ENCODE measurements around the gene SOX10. TPM values are rescaled to one million over a fixed set of nuclear protein-coding genes. Genes with fewer than 3 reads are reported as not detected.

The SOX10 gene
- total RNA-seq, 1 donor from 2014 or later: 0.34 TPM

DNA sequence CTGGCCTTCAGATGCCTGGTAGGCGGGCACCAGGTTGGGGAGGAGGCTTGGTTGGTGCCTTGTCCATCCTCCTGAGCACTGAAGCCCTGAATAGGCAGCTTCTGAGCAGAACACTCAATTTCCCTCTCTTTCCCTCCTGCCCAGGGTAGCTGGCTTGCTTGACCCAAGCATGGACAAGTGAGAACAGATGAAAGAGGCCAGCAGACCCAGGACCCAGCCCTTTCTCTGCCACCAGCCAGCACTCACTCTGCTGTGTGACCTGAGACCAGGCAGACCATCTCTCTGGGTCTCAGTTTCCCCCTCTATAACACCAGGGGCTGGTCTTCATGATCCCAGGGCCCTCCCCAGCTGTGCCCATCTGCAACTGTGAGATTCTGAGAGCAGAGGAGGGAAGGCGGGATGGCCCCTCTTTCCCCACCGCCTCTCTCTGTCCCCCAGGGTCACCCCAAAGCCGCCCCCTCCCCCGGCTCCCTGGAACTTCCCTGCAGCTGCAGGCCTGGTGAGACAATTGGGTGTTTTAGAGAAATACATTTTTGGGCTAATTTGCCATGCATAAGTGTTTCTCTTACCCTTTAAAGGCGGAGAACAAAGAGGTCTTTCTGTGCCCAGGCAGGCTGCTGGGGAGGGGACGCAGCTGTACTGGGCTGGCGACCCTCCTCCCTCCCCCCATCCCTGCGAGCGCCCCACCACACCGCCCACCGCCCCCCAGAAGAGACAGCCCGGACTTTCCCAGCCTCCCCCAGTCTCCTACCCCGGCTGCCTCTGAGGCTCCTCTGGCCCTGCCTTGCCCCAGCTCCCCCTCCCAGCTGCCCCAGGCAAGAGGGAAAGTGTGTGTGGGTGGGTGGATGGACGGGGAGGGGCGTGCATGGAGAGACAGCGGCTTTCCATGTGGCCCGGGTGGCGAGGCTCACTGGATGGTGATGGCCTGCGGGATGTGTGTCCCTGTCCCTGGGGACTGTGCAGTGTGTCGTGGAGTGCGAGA lies 42.1 kb upstream of the SOX10 start:
- H3K36me3 Mint-ChIP-seq (ENCODE audit: low read depth, unreplicated experiment): no peaks in the 10 kb centered on the region
- Histone ChIP-seq H4K20me1 (ENCODE audit: insufficient read depth, low read length) (no peaks in the 10 kb centered on the region), H3K4me1 (ENCODE audit: insufficient read depth, low read length) (peaks cover 14% of the 10 kb centered on the region), H3K27me3 (ENCODE audit: insufficient read depth, low read length) (peaks cover 3% of the 10 kb centered on the region), H3K36me3 (ENCODE audit: insufficient read depth, low read length) (no peaks in the 10 kb centered on the region), H3K27ac (ENCODE audit: low read depth, low read length) (no peak overlapping the region), H3K9me3 (ENCODE audit: insufficient read depth, low read depth, low read length) (no peaks in the 10 kb centered on the region), H3K9ac (ENCODE audit: low read length) (no peak overlapping the region), H3K4me2 (ENCODE audit: low read length) (no peak overlapping the region), H3K79me2 (ENCODE audit: insufficient read depth, low read length) (no peaks in the 10 kb centered on the region), H2AFZ (ENCODE audit: low read depth, low read length) (no peak overlapping the region), H3K4me3 (ENCODE audit: insufficient read depth, low read depth, low read length) (no peak overlapping the region)
- H3K4me3 Mint-ChIP-seq (ENCODE audit: unreplicated experiment): no peak overlapping the region
- H3K27ac Mint-ChIP-seq (ENCODE audit: unreplicated experiment): no peak overlapping the region
- H3K4me1 Mint-ChIP-seq (ENCODE audit: low read depth, unreplicated experiment): peaks cover 18% of the 10 kb centered on the region
- DNase-seq (ENCODE audit: low read depth): no peak
- peaks cover 4% of the 10 kb centered on the region for H3K9me3 Mint-ChIP-seq (ENCODE audit: unreplicated experiment)
- H3K27me3 Mint-ChIP-seq (ENCODE audit: low read depth, unreplicated experiment): peaks cover 25% of the 10 kb centered on the region
- TF ChIP-seq, protein P1, sequence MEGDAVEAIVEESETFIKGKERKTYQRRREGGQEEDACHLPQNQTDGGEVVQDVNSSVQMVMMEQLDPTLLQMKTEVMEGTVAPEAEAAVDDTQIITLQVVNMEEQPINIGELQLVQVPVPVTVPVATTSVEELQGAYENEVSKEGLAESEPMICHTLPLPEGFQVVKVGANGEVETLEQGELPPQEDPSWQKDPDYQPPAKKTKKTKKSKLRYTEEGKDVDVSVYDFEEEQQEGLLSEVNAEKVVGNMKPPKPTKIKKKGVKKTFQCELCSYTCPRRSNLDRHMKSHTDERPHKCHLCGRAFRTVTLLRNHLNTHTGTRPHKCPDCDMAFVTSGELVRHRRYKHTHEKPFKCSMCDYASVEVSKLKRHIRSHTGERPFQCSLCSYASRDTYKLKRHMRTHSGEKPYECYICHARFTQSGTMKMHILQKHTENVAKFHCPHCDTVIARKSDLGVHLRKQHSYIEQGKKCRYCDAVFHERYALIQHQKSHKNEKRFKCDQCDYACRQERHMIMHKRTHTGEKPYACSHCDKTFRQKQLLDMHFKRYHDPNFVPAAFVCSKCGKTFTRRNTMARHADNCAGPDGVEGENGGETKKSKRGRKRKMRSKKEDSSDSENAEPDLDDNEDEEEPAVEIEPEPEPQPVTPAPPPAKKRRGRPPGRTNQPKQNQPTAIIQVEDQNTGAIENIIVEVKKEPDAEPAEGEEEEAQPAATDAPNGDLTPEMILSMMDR (IDR thresholded peaks at IDR 0.05; ENCODE audit: insufficient read depth, low read depth, low read length): no peak
- TF ChIP-seq EZH2 (IDR thresholded peaks at IDR 0.05; ENCODE audit: insufficient read depth, low read length): no peak
- FAIRE-seq: no peak

DNA sequence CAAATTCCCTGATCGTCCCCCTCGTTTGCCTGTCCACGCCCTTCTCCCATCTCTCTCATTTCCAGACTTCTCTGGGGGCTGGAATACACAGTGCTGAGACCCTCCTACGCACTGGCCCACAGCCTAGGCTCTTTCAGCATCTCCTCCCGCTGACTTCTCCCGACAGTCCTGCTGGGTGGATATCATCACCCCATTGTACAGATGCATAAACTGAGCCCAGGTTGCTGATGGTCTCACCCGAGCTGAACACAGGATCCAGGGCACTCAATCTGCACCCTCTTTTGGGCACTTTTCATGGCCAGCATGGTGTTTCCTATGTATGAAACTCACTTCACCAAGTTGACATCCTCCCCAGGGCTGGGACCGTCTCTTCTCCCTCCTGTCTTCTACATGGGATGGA lies 41.2 kb upstream of the SOX10 start:
- TF ChIP-seq, protein P1 (IDR thresholded peaks at IDR 0.05; ENCODE audit: insufficient read depth, low read depth, low read length): no peak
- no peak for TF ChIP-seq EZH2 (IDR thresholded peaks at IDR 0.05; ENCODE audit: insufficient read depth, low read length)
- no peak overlapping the region for H3K4me2 ChIP-seq (ENCODE audit: low read length)
- H3K27me3 ChIP-seq (ENCODE audit: insufficient read depth, low read length): peaks cover 3% of the 10 kb centered on the region
- H3K9me3 ChIP-seq (ENCODE audit: insufficient read depth, low read depth, low read length): no peaks in the 10 kb centered on the region
- no peak overlapping the region for H3K4me3 Mint-ChIP-seq (ENCODE audit: unreplicated experiment)
- H3K36me3 Mint-ChIP-seq (ENCODE audit: low read depth, unreplicated experiment): no peaks in the 10 kb centered on the region
- no peak overlapping the region for H3K27ac Mint-ChIP-seq (ENCODE audit: unreplicated experiment)
- H3K9ac ChIP-seq (ENCODE audit: low read length): no peak overlapping the region
- H3K4me3 ChIP-seq (ENCODE audit: insufficient read depth, low read depth, low read length): no peak overlapping the region
- no peak overlapping the region for H2AFZ ChIP-seq (ENCODE audit: low read depth, low read length)
- peaks cover 5% of the 10 kb centered on the region for H3K4me1 ChIP-seq (ENCODE audit: insufficient read depth, low read length)
- peaks cover 10% of the 10 kb centered on the region for H3K4me1 Mint-ChIP-seq (ENCODE audit: low read depth, unreplicated experiment)
- H3K27ac ChIP-seq (ENCODE audit: low read depth, low read length): no peak overlapping the region
- no peak for FAIRE-seq
- H3K9me3 Mint-ChIP-seq (ENCODE audit: unreplicated experiment): peaks cover 4% of the 10 kb centered on the region
- no peaks in the 10 kb centered on the region for H3K79me2 ChIP-seq (ENCODE audit: insufficient read depth, low read length)
- H3K36me3 ChIP-seq (ENCODE audit: insufficient read depth, low read length): no peaks in the 10 kb centered on the region
- H3K27me3 Mint-ChIP-seq (ENCODE audit: low read depth, unreplicated experiment): peaks cover 29% of the 10 kb centered on the region
- DNase-seq (ENCODE audit: low read depth): no peak
- no peaks in the 10 kb centered on the region for H4K20me1 ChIP-seq (ENCODE audit: insufficient read depth, low read length)

DNA sequence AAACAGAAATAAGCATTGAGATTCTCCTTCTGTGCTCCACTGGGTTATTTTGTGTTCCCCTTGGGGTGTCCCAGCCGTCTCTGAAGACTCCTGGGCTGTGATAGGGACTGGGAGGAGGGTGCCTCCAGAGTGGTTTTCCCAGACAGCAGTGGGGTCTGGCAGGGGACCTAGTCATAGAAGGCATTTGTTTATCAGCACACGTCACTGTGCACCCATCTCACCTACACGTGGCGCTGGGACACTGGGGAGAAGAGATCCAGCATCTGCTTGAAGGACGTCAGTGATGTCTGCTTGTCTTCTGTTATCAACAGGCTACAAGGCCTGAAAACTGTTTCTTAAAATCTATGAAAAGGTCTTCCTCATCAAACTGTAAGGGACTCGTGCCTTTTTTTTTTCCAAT lies 38.7 kb upstream of the SOX10 start:
- no peak overlapping the region for H3K27ac Mint-ChIP-seq (ENCODE audit: unreplicated experiment)
- H3K4me1 Mint-ChIP-seq (ENCODE audit: low read depth, unreplicated experiment): peaks cover 7% of the 10 kb centered on the region
- H3K9ac ChIP-seq (ENCODE audit: low read length): no peak overlapping the region
- peaks cover 23% of the 10 kb centered on the region for H3K27me3 Mint-ChIP-seq (ENCODE audit: low read depth, unreplicated experiment)
- no peaks in the 10 kb centered on the region for H3K79me2 ChIP-seq (ENCODE audit: insufficient read depth, low read length)
- no peak overlapping the region for H3K27ac ChIP-seq (ENCODE audit: low read depth, low read length)
- H3K27me3 ChIP-seq (ENCODE audit: insufficient read depth, low read length): peaks cover 3% of the 10 kb centered on the region
- no peak for TF ChIP-seq EZH2 (IDR thresholded peaks at IDR 0.05; ENCODE audit: insufficient read depth, low read length)
- TF ChIP-seq, protein P1 (IDR thresholded peaks at IDR 0.05; ENCODE audit: insufficient read depth, low read depth, low read length): no peak
- peaks cover 4% of the 10 kb centered on the region for H3K9me3 Mint-ChIP-seq (ENCODE audit: unreplicated experiment)
- H3K9me3 ChIP-seq (ENCODE audit: insufficient read depth, low read depth, low read length): no peaks in the 10 kb centered on the region
- DNase-seq (ENCODE audit: low read depth) (no peak), FAIRE-seq (no peak)
- H2AFZ ChIP-seq (ENCODE audit: low read depth, low read length): no peak overlapping the region
- no peak overlapping the region for H3K4me2 ChIP-seq (ENCODE audit: low read length)
- H3K4me1 ChIP-seq (ENCODE audit: insufficient read depth, low read length): no peaks in the 10 kb centered on the region
- H3K4me3 Mint-ChIP-seq (ENCODE audit: unreplicated experiment): no peak overlapping the region
- H4K20me1 ChIP-seq (ENCODE audit: insufficient read depth, low read length): no peaks in the 10 kb centered on the region
- H3K4me3 ChIP-seq (ENCODE audit: insufficient read depth, low read depth, low read length): no peak overlapping the region
- no peaks in the 10 kb centered on the region for H3K36me3 ChIP-seq (ENCODE audit: insufficient read depth, low read length)
- H3K36me3 Mint-ChIP-seq (ENCODE audit: low read depth, unreplicated experiment): peaks cover 2% of the 10 kb centered on the region

All from astrocyte (in vitro differentiated cells and primary cell).